AG10803 (cell line): Measurements from ENCODE around the gene HLTF.
A peak's percentile ranks its signal among the peaks of the same experiment; 100 is the strongest.

Experiments
- DNase-seq: peaks from one replicate; pipeline ENCODE4 v3.0.0; 2010; ENCODE audit warnings: low read depth
- H3K4me3 ChIP-seq: 2 replicates; pipeline ENCODE4 v1.5.1; 2011; ENCODE audit warnings: mild to moderate bottlenecking, low read length, control low read depth
- TF ChIP-seq, protein P1 (sequence below): conservative IDR thresholded peaks from 2 replicates; pipeline ENCODE4 v1.5.1; 2011; ENCODE audit warnings: mild to moderate bottlenecking, low read length, control low read depth, inconsistent platforms

Gene HLTF

DNA sequence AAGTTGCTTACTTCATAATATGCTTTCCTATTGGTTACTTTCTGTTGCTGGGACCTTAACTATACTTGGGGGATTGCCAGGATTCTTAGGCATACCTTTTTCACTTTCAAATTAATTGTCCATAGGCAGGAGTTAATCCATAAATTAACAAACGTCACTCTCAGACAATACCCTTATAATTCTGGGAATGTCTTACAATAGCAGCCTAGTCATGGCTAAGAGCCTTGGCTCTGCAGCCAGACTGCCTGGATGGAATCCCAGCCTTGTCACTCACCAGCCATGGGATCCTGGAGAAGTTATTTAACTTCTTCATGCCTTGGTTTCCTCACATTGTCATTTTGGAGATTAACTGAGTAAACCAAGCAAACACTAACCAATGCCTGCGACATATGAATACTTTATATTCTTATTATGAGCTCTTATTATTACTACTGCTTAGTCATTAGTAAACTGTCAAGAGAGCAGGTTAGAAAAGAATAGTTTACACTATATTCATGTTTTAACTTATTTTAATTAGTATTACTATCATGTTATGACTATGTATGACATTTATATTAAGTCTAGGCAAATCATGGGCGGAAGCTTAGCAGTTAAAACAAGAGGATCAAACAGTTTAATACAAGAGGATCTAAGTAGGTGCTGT is 66.0 kb downstream of the HLTF start:
- TF ChIP-seq, protein P1, sequence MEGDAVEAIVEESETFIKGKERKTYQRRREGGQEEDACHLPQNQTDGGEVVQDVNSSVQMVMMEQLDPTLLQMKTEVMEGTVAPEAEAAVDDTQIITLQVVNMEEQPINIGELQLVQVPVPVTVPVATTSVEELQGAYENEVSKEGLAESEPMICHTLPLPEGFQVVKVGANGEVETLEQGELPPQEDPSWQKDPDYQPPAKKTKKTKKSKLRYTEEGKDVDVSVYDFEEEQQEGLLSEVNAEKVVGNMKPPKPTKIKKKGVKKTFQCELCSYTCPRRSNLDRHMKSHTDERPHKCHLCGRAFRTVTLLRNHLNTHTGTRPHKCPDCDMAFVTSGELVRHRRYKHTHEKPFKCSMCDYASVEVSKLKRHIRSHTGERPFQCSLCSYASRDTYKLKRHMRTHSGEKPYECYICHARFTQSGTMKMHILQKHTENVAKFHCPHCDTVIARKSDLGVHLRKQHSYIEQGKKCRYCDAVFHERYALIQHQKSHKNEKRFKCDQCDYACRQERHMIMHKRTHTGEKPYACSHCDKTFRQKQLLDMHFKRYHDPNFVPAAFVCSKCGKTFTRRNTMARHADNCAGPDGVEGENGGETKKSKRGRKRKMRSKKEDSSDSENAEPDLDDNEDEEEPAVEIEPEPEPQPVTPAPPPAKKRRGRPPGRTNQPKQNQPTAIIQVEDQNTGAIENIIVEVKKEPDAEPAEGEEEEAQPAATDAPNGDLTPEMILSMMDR, result no peak
- no peak overlapping the region for H3K4me3 ChIP-seq
- DNase-seq, result peak; percentile 30

DNA sequence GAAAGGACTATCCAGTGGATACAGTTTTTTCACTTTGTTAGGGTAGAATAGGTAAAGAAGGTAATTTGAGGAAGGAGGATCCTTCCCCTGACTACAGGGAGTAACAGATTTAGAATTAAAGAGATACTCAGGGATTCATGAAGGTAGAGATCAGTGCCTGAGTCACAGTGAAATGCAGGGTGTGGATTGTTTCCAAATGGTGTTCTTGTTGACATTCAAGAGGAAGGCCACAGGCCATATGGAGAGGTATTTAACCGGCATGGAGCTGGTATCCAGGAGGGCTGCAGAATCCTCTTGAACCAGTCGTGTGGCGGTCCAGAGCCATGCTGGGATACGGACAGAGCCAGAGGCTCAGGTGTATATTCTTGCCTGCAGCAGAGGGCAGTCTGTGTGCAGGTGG is 66.8 kb downstream of the HLTF start:
- H3K4me3 ChIP-seq, result no peak overlapping the region
- TF ChIP-seq, protein P1, result no peak
- DNase-seq, result no peak

DNA sequence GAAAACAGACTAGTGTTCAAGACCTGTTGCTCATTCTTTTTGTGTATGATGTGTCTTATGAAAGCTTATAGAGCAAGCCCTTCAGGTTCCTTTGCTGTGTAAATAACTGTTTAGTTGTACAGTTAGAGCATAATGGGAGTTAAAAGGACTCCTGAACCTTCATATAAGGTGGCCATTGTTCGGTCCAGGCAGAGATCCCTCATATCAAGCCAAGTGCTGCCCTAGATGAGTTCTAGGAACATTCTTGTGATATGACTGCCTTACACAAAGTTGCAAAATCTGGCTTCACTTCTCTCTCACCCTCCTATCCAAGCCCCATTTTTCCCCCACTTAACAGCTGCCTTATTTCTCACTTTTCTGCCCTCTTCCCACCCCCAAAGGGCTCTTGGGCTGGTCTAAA is 68.1 kb downstream of the HLTF start:
- TF ChIP-seq, protein P1, result no peak
- H3K4me3 ChIP-seq, result no peak overlapping the region
- DNase-seq, result peak; percentile 60

DNA sequence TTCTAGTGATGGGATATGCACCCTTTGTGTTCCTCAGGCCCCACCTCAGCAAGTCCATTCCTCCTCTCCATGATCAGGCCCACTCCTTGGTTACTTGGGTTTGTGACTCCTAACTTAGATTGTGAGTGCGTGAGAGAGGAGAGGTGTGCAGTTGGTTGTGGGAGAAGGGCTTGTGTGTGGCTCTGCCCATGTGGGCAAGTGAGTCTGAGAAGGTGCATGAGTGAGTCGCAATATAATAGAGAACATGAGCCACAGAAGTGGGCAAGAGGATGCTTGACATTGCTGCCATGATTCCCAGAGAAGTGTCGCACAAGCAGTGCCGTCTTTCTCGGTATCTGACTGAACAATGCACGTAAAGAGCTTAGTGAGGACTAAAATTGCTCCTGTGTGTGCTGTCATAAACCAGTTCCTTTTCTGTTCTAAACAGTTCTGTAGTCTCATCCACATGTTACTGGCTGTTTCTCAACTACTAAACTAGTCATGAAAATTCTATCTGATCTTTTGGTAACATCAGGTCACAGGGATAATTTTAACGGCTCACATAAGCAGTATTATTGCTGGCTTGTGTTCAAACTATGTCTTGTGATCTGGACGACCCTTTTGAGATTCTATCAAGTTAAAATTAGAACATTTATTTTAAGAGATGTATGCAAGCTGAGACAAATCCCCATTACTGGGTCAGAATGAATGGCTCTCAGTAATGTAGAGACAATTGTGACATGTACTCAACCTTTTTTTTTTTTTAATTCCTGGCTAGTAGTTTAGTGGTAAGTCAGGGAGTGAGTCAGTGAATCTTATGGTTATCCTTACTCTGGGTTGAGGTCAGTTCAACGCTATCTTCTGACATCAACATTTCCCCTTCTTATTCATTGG is 69.4 kb downstream of the HLTF start:
- TF ChIP-seq, protein P1, result no peak
- H3K4me3 ChIP-seq, result no peak overlapping the region
- peak; percentile 94 for DNase-seq

DNA sequence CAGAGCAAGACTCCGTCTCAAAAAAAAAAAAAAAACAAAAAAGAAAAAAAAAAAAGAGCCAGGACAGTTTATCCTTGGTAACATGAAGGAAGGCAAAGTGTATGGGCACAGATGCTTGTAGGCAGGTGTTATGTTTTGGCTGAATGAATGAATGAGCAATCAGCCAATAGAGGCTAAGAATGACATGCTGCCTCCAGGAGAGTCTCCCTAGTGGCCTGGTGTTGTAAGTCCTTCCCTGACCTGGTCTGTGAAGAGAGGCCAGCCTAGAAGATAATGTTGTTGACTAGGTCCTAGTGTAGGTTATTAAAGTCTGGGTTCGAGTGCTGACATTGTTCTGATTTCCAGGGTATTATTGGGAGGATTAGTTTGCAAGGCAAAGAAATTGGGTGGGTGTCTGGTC is 70.1 kb downstream of the HLTF start:
- no peak for DNase-seq
- no peak overlapping the region for H3K4me3 ChIP-seq
- TF ChIP-seq, protein P1, result no peak

DNA sequence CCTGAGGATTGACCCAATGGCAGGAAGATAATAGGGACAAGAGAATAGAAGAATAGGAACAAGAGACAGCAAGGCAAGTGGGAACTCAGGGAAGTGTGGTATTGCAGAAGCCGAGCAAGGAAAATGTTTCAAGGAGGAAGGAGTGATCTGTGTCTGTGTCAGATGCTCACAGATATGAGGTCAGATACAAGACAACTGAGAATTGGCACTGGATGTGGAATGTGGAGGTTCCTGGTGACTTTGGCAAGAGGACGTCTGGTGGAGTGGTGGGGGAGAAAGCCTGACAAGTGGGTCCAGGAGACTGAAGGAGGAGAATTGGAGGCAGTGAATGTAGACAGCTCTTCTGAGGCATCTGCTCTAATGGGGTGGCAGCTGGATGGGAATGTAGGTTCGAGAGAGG is 70.9 kb downstream of the HLTF start:
- TF ChIP-seq, protein P1, result no peak
- DNase-seq, result peak; percentile 36
- no peak overlapping the region for H3K4me3 ChIP-seq

DNA sequence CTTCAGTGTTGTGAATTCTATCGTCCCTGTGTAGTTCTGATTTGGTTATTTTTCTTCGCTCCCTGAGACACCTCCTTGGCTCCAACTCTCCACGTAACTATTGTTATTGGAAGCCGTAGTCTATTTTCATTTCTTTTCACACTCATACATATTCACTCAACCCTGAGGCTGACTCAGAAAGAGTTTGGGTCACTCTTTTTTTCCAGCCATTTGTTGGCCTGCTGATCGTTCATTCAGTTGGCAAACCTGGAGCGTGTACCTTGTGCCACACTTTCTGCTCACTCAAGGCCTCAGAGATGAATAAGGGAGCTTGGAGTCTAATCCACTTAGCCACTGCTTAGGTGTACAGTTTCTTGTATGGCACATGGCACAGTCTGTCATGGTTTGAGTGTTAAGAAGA is 72.6 kb downstream of the HLTF start:
- TF ChIP-seq, protein P1, result no peak
- DNase-seq, result no peak
- H3K4me3 ChIP-seq, result no peak overlapping the region
